HepG2 (cell line): Measurements from ENCODE around the gene TNFRSF6B. TPM values are rescaled to one million over a fixed set of nuclear protein-coding genes. Genes with fewer than 3 reads are reported as not detected.

Source experiments
- CTCF ChIP-seq: sonication (generic); formaldehyde crosslinking; IDR thresholded peaks from 2 replicates; pipeline ENCODE4 v1.5.0; 2020; ENCODE audit warnings: mild to moderate bottlenecking, missing genetic modification reagents, moderate library complexity
- DMTF1 ChIP-seq: sonication (generic); formaldehyde crosslinking; IDR thresholded peaks from 2 replicates; pipeline ENCODE4 v1.4.0; 2020; ENCODE audit warnings: mild to moderate bottlenecking, missing genetic modification reagents
- FOSL2 ChIP-seq: sonication (generic); formaldehyde crosslinking; IDR thresholded peaks from 2 replicates; pipeline ENCODE4 v1.4.0; 2020; ENCODE audit warnings: missing genetic modification reagents
- FOXC1 ChIP-seq: sonication (generic); formaldehyde crosslinking; IDR thresholded peaks from 2 replicates; pipeline ENCODE4 v1.8.0; 2022; ENCODE audit warnings: mild to moderate bottlenecking, missing genetic modification reagents, borderline replicate concordance
- MXI1 ChIP-seq: IDR thresholded peaks from 3 replicates; pipeline ENCODE4 v1.6.1; 2012; ENCODE audit warnings: low read depth, low read length, inconsistent platforms, borderline replicate concordance
- SMYD3 ChIP-seq: sonication (generic); formaldehyde crosslinking; IDR thresholded peaks from 2 replicates; pipeline ENCODE4 v1.8.1; 2023; ENCODE audit warnings: mild to moderate bottlenecking, missing genetic modification reagents
- TRIM24 ChIP-seq: sonication (generic); formaldehyde crosslinking; IDR thresholded peaks from 2 replicates; pipeline ENCODE4 v1.8.0; 2022; ENCODE audit warnings: mild to moderate bottlenecking, missing genetic modification reagents
- ZNF142 ChIP-seq: sonication (generic); formaldehyde crosslinking; IDR thresholded peaks from 2 replicates; pipeline ENCODE4 v1.4.0; 2020; ENCODE audit warnings: missing genetic modification reagents
- ZUFSP ChIP-seq: sonication (generic); formaldehyde crosslinking; IDR thresholded peaks from 2 replicates; pipeline ENCODE4 v1.9.0; 2021; ENCODE audit warnings: missing genetic modification reagents, mild to moderate bottlenecking, borderline replicate concordance
- polyA plus RNA-seq, 8 experiments: library from polyadenylated mRNA; depleted of rRNA in 3 of 8; stranded (reverse) in 7 of 8; unstranded in 1 of 8; fragments of >200 nt; fragmentation: Illumina TruSeq in 4 of 8; extraction: Trizol in 4 of 8; gene quantifications; 2 replicates each; pipeline versions ENCODE4 v1.2.1 to v1.2.3, GENCODE V29; 2011 to 2016; ENCODE audit warnings: low read depth in 4 of 8, missing spikeins in 1 of 8, mixed read lengths in 1 of 8; ENCODE audit not compliant: insufficient read depth in 1 of 8
- total RNA-seq, 5 experiments: library from RNA; depleted of rRNA; stranded (reverse); fragments of >200 nt; fragmentation: Illumina TruSeq; extraction: Trizol; gene quantifications; 2 replicates each; pipeline ENCODE4 v1.2.3, GENCODE V29; 2016; ENCODE audit warnings: low read depth in 1 of 5
- TF ChIP-seq, protein P1 (sequence below): sonication (generic); formaldehyde crosslinking; IDR thresholded peaks from 2 replicates; pipeline ENCODE4 v1.9.0; 2021; ENCODE audit warnings: missing genetic modification reagents, borderline replicate concordance
- TF ChIP-seq, protein P2 (sequence below): sonication (generic); formaldehyde crosslinking; IDR thresholded peaks from 2 replicates; pipeline ENCODE4 v1.5.1; 2020; ENCODE audit warnings: missing genetic modification reagents, mild to moderate bottlenecking, borderline replicate concordance

The TNFRSF6B gene
- total and polyA plus RNA-seq, 2 of the 13 experiments (the other 11 are each of a cell fraction or from before 2014, with no cell fraction given) = 0.24 TPM; not detected in 1

GRCh38 chr20:63653041-63653973 lies 43.1 kb upstream of the TNFRSF6B start, which contains the start of gene STMN3 (continued):
- TF ChIP-seq DMTF1 = peak; percentile 92; the same call in 1 of the 2 replicates
- peak; percentile 63; the same call in 1 of the 2 replicates for TF ChIP-seq TRIM24 (CRISPR knock-in tag)
- peak; percentile 81 for TF ChIP-seq FOSL2 (CRISPR knock-in tag)
- TF ChIP-seq SMYD3 (CRISPR knock-in tag) = no peak
- peak; percentile 96 for TF ChIP-seq FOXC1 (CRISPR knock-in tag)
- TF ChIP-seq ZNF142 = peak; percentile 94
- peak; percentile 98; the same call in 2 of the 3 replicates for TF ChIP-seq MXI1
- TF ChIP-seq CTCF (CRISPR knock-in tag) = peak; percentile 27; the same call in 1 of the 2 replicates
- TF ChIP-seq, protein P1, sequence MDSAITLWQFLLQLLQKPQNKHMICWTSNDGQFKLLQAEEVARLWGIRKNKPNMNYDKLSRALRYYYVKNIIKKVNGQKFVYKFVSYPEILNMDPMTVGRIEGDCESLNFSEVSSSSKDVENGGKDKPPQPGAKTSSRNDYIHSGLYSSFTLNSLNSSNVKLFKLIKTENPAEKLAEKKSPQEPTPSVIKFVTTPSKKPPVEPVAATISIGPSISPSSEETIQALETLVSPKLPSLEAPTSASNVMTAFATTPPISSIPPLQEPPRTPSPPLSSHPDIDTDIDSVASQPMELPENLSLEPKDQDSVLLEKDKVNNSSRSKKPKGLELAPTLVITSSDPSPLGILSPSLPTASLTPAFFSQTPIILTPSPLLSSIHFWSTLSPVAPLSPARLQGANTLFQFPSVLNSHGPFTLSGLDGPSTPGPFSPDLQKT (CRISPR knock-in tag) = peak; percentile 99; the same call in 1 of the 2 replicates
- TF ChIP-seq, protein P2, sequence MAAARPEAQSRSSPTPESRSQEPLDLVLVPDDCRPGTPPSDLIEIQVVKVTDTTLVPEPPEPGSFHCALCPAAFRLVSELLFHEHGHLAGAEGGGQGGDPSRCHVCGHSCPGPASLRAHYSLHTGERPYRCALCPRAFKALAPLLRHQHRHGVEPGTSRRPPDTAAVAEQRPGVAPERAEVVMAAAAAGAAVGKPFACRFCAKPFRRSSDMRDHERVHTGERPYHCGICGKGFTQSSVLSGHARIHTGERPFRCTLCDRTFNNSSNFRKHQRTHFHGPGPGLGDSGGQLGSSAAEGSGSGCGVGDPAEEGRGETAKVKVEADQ = peak; percentile 96; the same call in 1 of the 2 replicates
- no peak for TF ChIP-seq ZUFSP (CRISPR knock-in tag)
